GM12878 (cell line): ENCODE measurements around the gene TRIM54. TPM values are rescaled to one million over a fixed set of nuclear protein-coding genes. Genes with fewer than 3 reads are reported as not detected.

Experiments used
- ATAC-seq: fragments of 200-7000 bp; cut with Tn5 transposase; 3 replicates; pipeline ENCODE4 v1.9.1; 2020; ENCODE audit warnings: mild to moderate bottlenecking, moderate library complexity
- BruUV-seq: library from RNA; stranded (reverse); fragments of 400-500 nt; replicated peaks from 2 replicates; lab custom pipeline; 2021; lab: Mats Ljungman, UMichigan
- CTCF ChIA-PET: fragments of 300-600 bp; sonication (Branson Sonifier 250); formaldehyde crosslinking; extraction: SDS; loops from one replicate; lab custom pipeline; 2021; ENCODE audit warnings: inconsistent platforms; lab: Yijun Ruan, JAX
- POLR2A ChIA-PET: fragments of 350-600 bp; formaldehyde crosslinking; extraction: SDS; loops from one replicate; lab custom pipeline; 2021; ENCODE audit warnings: inconsistent platforms; lab: Charles Lee
- RAD21 ChIA-PET: fragments of 300-600 bp; sonication (Branson Sonifier 250); formaldehyde crosslinking; loops from one replicate; lab custom pipeline; 2023; ENCODE audit warnings: antibody characterized with exemption; ENCODE audit not compliant: unreplicated experiment; lab: Charles Lee
- SMC1A ChIA-PET: fragments of 300-600 bp; sonication (Branson Sonifier 250); formaldehyde crosslinking; loops from one replicate; lab custom pipeline; 2023; ENCODE audit not compliant: unreplicated experiment, uncharacterized antibody; lab: Charles Lee
- DNase-seq: peaks from one replicate; pipeline ENCODE4 v3.0.0-alpha.2; 2011; ENCODE audit warnings: low read depth, low spot score
- FAIRE-seq: peaks from 3 replicates; lab custom pipeline; 2011; peaks lifted over from hg19 to GRCh38; lab: Jason Lieb, UNC
- H2AFZ ChIP-seq: 2 replicates; pipeline ENCODE4 v1.6.0; 2011; ENCODE audit warnings: low read depth, low read length, control low read depth; ENCODE audit not compliant: control insufficient read depth
- H3K27ac ChIP-seq: 2 replicates; pipeline ENCODE4 v1.5.1; 2011; ENCODE audit warnings: control low read depth; ENCODE audit not compliant: control insufficient read depth, insufficient read depth
- H3K27me3 ChIP-seq, 2 experiments: replicated peaks in 1 of 2; 2 replicates each; pipeline versions ENCODE4 v1.6.0 to v1.6.1; 2011; ENCODE audit warnings: low read length in 1 of 2; ENCODE audit not compliant: control insufficient read depth in 2 of 2, insufficient read depth in 2 of 2
- H3K36me3 ChIP-seq, 2 experiments: 2 replicates each; pipeline ENCODE4 v1.5.1; 2011; ENCODE audit warnings: low read length in 1 of 2; ENCODE audit not compliant: control insufficient read depth in 2 of 2, insufficient read depth in 2 of 2
- H3K4me1 ChIP-seq: 2 replicates; pipeline ENCODE4 v1.6.1; 2011; ENCODE audit warnings: mild to moderate bottlenecking, low read length, moderate library complexity, mixed read lengths; ENCODE audit not compliant: control insufficient read depth, insufficient read depth
- H3K4me2 ChIP-seq: 2 replicates; pipeline ENCODE4 v1.6.0; 2011; ENCODE audit warnings: control low read depth; ENCODE audit not compliant: control insufficient read depth, insufficient read depth
- H3K4me3 ChIP-seq: fragments of 200-600 bp; sonication (generic); 2 replicates; pipeline ENCODE4 v1.5.1; 2016
- H3K79me2 ChIP-seq: 2 replicates; pipeline ENCODE4 v1.6.0; 2011; ENCODE audit warnings: low read length; ENCODE audit not compliant: control insufficient read depth, insufficient read depth
- H3K9ac ChIP-seq: 2 replicates; pipeline ENCODE4 v1.8.0; 2011; ENCODE audit warnings: low read length, control low read depth, mixed read lengths; ENCODE audit not compliant: control insufficient read depth, insufficient read depth
- H3K9me3 ChIP-seq: replicated peaks from 3 replicates; pipeline ENCODE4 v1.5.1; 2011; ENCODE audit warnings: mild to moderate bottlenecking, low read length; ENCODE audit not compliant: control insufficient read depth, insufficient read depth
- H4K20me1 ChIP-seq: 2 replicates; pipeline ENCODE4 v1.6.0; 2011; ENCODE audit not compliant: control insufficient read depth, insufficient read depth
- IKZF2 ChIP-seq, 2 experiments: fragments of 450-650 bp; IDR thresholded peaks; 2 replicates each; pipeline ENCODE4 v1.6.1; 2017; ENCODE audit warnings: mild to moderate bottlenecking in 2 of 2, moderate library complexity in 2 of 2
- MTA3 ChIP-seq: IDR thresholded peaks from 2 replicates; pipeline ENCODE4 v1.6.1; 2012; ENCODE audit warnings: low read length, inconsistent platforms, borderline replicate concordance
- WGBS: methylation state at CpG from one replicate; pipeline ENCODE4 v1.1.6; 2016; ENCODE audit warnings: low lambda C conversion rate; ENCODE audit not compliant: insufficient replicate concordance, insufficient coverage; ENCODE audit errors: missing lambda C conversion rate; 5-methylcytosine and 5-hydroxymethylcytosine counted together
- in situ Hi-C: fragments of 300-500 bp; cut with MboI; formaldehyde crosslinking; loops from 9 replicates; pipeline ENCODE4 v1.14.3; 2018; ENCODE audit warnings: mixed read lengths
- intact Hi-C: fragments of 100-400 bp; cut with micrococcal nuclease; formaldehyde crosslinking; loops from one replicate; pipeline ENCODE4 v1.14.2; 2022; ENCODE audit not compliant: unreplicated experiment
- polyA plus RNA-seq, 11 experiments: library from polyadenylated mRNA; depleted of rRNA in 4 of 11; unstranded in 6 of 11; stranded (reverse) in 5 of 11; fragments of >200 nt; fragmentation: Nextera tagmentation in 4 of 11; fragmentation: Illumina TruSeq in 1 of 11; extraction: Ambion mirVana in 4 of 11; extraction: Trizol in 1 of 11; gene quantifications; 1 replicate in 1 of 11; 2 replicates in 10 of 11; pipeline versions ENCODE4 v1.2.1 to v1.2.3, GENCODE V29; 2011 to 2016; ENCODE audit warnings: inconsistent platforms in 2 of 11, missing spikeins in 2 of 11, low read depth in 1 of 11
- total RNA-seq, 4 experiments: library from RNA; depleted of rRNA in 3 of 4; stranded (reverse); fragments of >200 nt in 3 of 4; fragmentation: Illumina TruSeq in 1 of 4; extraction: Trizol in 1 of 4; gene quantifications; 2 replicates each; pipeline versions ENCODE4 v1.2.1 to v1.2.3, GENCODE V29; 2013 to 2021
- TF ChIP-seq, protein P1 (sequence below): fragments of 450-650 bp; IDR thresholded peaks from 2 replicates; pipeline ENCODE4 v1.6.1; 2016; ENCODE audit warnings: mild to moderate bottlenecking, moderate library complexity, borderline replicate concordance

Gene TRIM54
- total and polyA plus RNA-seq, 10 of the 15 experiments (the other 5 are each of a cell fraction or from before 2014, with no cell fraction given): 0.03 to 0.08 TPM; not detected in 8

- FAIRE-seq (no peak), DNase-seq (no peak), ATAC-seq (no peak)
- Histone ChIP-seq H3K36me3 (no peaks in the 10 kb centered on the region), H3K4me2 (no peak overlapping the region), H3K79me2 (no peaks in the 10 kb centered on the region), H3K4me3 (no peak overlapping the region), H4K20me1 (no peaks in the 10 kb centered on the region), H3K9me3 (no peaks in the 10 kb centered on the region), H2AFZ (no peak overlapping the region), H3K27ac (no peak overlapping the region), H3K27me3 (peaks cover 0 to 6% of the 10 kb centered on the region in 2 experiments; a peak in 3 of 4 replicates), H3K9ac (no peak overlapping the region), H3K4me1 (no peaks in the 10 kb centered on the region)
- ChIA-PET SMC1A (interaction anchor here (0.6 to 1.3 kb wide), 5 partner anchors 9 to 951 kb away, joined by 3 to 4 read pairs (median 3); no protein-coding TSS in a partner anchor), POLR2A (no interaction called here), RAD21 (interaction anchor here (0.7 to 4.1 kb wide), 2 partner anchors 19 to 720 kb away, joined by 3 to 25 read pairs; no protein-coding TSS in a partner anchor), CTCF (interaction anchor here (0.6 to 9.6 kb wide), 9 partner anchors 10 to 183 kb away, joined by 3 to 132 read pairs (median 5); no protein-coding TSS in a partner anchor)
- TF ChIP-seq MTA3: no peak
- no peak for TF ChIP-seq IKZF2 (IDR thresholded peaks at IDR 0.05)
- TF ChIP-seq, protein P1, sequence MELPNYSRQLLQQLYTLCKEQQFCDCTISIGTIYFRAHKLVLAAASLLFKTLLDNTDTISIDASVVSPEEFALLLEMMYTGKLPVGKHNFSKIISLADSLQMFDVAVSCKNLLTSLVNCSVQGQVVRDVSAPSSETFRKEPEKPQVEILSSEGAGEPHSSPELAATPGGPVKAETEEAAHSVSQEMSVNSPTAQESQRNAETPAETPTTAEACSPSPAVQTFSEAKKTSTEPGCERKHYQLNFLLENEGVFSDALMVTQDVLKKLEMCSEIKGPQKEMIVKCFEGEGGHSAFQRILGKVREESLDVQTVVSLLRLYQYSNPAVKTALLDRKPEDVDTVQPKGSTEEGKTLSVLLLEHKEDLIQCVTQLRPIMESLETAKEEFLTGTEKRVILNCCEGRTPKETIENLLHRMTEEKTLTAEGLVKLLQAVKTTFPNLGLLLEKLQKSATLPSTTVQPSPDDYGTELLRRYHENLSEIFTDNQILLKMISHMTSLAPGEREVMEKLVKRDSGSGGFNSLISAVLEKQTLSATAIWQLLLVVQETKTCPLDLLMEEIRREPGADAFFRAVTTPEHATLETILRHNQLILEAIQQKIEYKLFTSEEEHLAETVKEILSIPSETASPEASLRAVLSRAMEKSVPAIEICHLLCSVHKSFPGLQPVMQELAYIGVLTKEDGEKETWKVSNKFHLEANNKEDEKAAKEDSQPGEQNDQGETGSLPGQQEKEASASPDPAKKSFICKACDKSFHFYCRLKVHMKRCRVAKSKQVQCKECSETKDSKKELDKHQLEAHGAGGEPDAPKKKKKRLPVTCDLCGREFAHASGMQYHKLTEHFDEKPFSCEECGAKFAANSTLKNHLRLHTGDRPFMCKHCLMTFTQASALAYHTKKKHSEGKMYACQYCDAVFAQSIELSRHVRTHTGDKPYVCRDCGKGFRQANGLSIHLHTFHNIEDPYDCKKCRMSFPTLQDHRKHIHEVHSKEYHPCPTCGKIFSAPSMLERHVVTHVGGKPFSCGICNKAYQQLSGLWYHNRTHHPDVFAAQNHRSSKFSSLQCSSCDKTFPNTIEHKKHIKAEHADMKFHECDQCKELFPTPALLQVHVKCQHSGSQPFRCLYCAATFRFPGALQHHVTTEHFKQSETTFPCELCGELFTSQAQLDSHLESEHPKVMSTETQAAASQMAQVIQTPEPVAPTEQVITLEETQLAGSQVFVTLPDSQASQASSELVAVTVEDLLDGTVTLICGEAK: no peak
- in situ Hi-C loops (loop anchor here (5.0 kb wide), 2 partner anchors 186 to 321 kb away; no protein-coding TSS in a partner anchor), intact Hi-C loops (loop anchor here (10.0 kb wide), 1 partner anchor 108 kb away; no protein-coding TSS in a partner anchor)
- no TSS peak for BruUV-seq
- 17% methylated on average over 5 of the region's 5 CpGs for WGBS
Observed at GRCh38 chr2:27282892-27283291, 663 bp downstream of the TRIM54 start.
